Right lobe of liver (tissue), 4 donors: ENCODE measurements around the gene MUL1.

Experiments
- CTCF ChIP-seq, 4 donors: fragments of 200-600 bp in 3 of 4; fragments of 450-650 bp in 1 of 4; IDR thresholded peaks; one replicate each; pipeline versions ENCODE4 v1.5.1 to v1.8.0; 2016 to 2022; ENCODE audit warnings: antibody characterized with exemption in 4 of 4, mild to moderate bottlenecking in 2 of 4
- POLR2A ChIP-seq: fragments of 450-650 bp; IDR thresholded peaks from one replicate; pipeline ENCODE4 v1.6.1; 2017; ENCODE audit warnings: antibody characterized with exemption, mild to moderate bottlenecking
- donor health status: DM: no; HTN: no; CAD: no.
- donor health status: DM: no; HTN: no; CAD: no.
- donor health status: DM: no; HTN: yes; CAD: no.

DNA sequence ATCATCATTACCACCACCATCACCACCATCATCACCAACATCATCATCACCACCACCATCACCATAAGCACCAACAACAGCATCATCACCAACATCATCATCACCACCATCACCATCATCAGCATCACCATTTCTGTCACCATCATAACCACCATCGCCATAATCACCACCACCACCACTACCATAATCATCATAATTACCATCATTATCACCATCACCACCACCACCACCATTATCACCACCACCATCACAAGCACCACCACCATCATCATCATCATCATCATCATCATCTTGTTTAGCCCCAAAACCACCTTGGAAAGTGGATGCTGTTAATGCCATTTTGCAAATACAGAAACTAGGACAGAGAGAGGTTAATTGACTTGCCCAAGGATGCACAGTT is 44.4 kb downstream of the MUL1 start:
- TF ChIP-seq CTCF (IDR thresholded peaks at IDR 0.05) = no peak
- TF ChIP-seq POLR2A = no peak
